GM23338 (cell line): Measurements from ENCODE around the gene MCFD2. TPM values are rescaled to one million over a fixed set of nuclear protein-coding genes. Genes with fewer than 3 reads are reported as not detected.

Experiments
- ATAC-seq: fragments of 200-7000 bp; cut with Tn5 transposase; 3 replicates; pipeline ENCODE4 v1.9.1; 2020
- DNase-seq: peaks from one replicate; pipeline ENCODE4 v3.0.0-alpha.2; 2015; ENCODE audit warnings: low spot score
- H2AFZ ChIP-seq: fragments of 200-600 bp; sonication (generic); 2 replicates; pipeline ENCODE4 v1.8.0; 2016; ENCODE audit warnings: antibody characterized with exemption, mild to moderate bottlenecking, moderate library complexity
- H3F3A ChIP-seq: fragments of 200-600 bp; sonication (generic); replicated peaks from 2 replicates; pipeline ENCODE4 v1.8.0; 2017; ENCODE audit warnings: antibody characterized with exemption, mixed run types, low read depth
- H3K27ac ChIP-seq: fragments of 200-600 bp; sonication (generic); 2 replicates; pipeline ENCODE4 v1.6.1; 2016; ENCODE audit warnings: low read depth
- H3K27me3 ChIP-seq: fragments of 200-600 bp; sonication (generic); 2 replicates; pipeline ENCODE4 v1.8.0; 2016; ENCODE audit warnings: mild to moderate bottlenecking, mixed run types, moderate library complexity; ENCODE audit not compliant: insufficient read depth
- H3K36me3 ChIP-seq: fragments of 200-600 bp; sonication (generic); 2 replicates; pipeline ENCODE4 v1.8.0; 2016; ENCODE audit warnings: mild to moderate bottlenecking; ENCODE audit not compliant: insufficient read depth
- H3K4me1 ChIP-seq: fragments of 200-600 bp; sonication (generic); 2 replicates; pipeline ENCODE4 v1.8.0; 2016; ENCODE audit warnings: mild to moderate bottlenecking, moderate library complexity; ENCODE audit not compliant: insufficient read depth
- H3K4me2 ChIP-seq: fragments of 200-600 bp; sonication (generic); 2 replicates; pipeline ENCODE4 v1.7.1; 2017; ENCODE audit warnings: mixed run types
- H3K4me3 ChIP-seq: fragments of 200-600 bp; sonication (generic); 2 replicates; pipeline ENCODE4 v1.6.1; 2016; ENCODE audit warnings: mixed run types
- H3K79me2 ChIP-seq: fragments of 200-600 bp; sonication (generic); replicated peaks from 2 replicates; pipeline ENCODE4 v1.8.0; 2017; ENCODE audit warnings: mild to moderate bottlenecking; ENCODE audit not compliant: insufficient read depth
- H3K9me2 ChIP-seq: fragments of 200-600 bp; sonication (generic); 2 replicates; pipeline ENCODE4 v1.8.0; 2017; ENCODE audit not compliant: insufficient read depth
- H4K20me1 ChIP-seq: fragments of 200-600 bp; sonication (generic); replicated peaks from 2 replicates; pipeline ENCODE4 v1.8.0; 2017; ENCODE audit warnings: mild to moderate bottlenecking; ENCODE audit not compliant: insufficient read depth
- H3K27ac Mint-ChIP-seq: 2 replicates; pipeline ENCODE4 v1.8.0; 2020; ENCODE audit warnings: inconsistent platforms, mild to moderate bottlenecking, moderate library complexity, mixed read lengths
- H3K27me3 Mint-ChIP-seq: 3 replicates; pipeline ENCODE4 v1.8.0; 2022; ENCODE audit warnings: low read depth, mild to moderate bottlenecking, moderate library complexity, mixed read lengths, inconsistent platforms; ENCODE audit not compliant: insufficient read depth, poor library complexity
- H3K36me3 Mint-ChIP-seq: 3 replicates; pipeline ENCODE4 v1.8.0; 2021; ENCODE audit warnings: low read depth, mild to moderate bottlenecking, inconsistent platforms, moderate library complexity, mixed read lengths
- H3K4me1 Mint-ChIP-seq: 3 replicates; pipeline ENCODE4 v1.8.0; 2020; ENCODE audit warnings: mild to moderate bottlenecking, inconsistent platforms, mixed read lengths
- H3K4me3 Mint-ChIP-seq: 3 replicates; pipeline ENCODE4 v1.8.0; 2021; ENCODE audit warnings: moderate library complexity, mild to moderate bottlenecking, inconsistent platforms, mixed read lengths
- H3K9me3 Mint-ChIP-seq: 3 replicates; pipeline ENCODE4 v1.8.0; 2020; ENCODE audit warnings: moderate library complexity, mild to moderate bottlenecking, inconsistent platforms, mixed read lengths
- NANOG ChIP-seq: IDR thresholded peaks from 2 replicates; pipeline ENCODE4 v1.6.1; 2016; ENCODE audit warnings: antibody characterized with exemption, borderline replicate concordance
- STAT1 ChIP-seq: IDR thresholded peaks from one replicate; pipeline ENCODE4 v1.6.1; 2016; ENCODE audit warnings: antibody characterized with exemption; ENCODE audit not compliant: unreplicated experiment
- ZNF114 ChIP-seq: fragments of 250-450 bp; sonication (Bioruptor Pico); IDR thresholded peaks from 2 replicates; pipeline ENCODE4 v1.5.0; 2020; ENCODE audit warnings: mild to moderate bottlenecking, moderate library complexity
- polyA plus RNA-seq: library from polyadenylated mRNA; unstranded; fragments of >200 nt; fragmentation: Nextera tagmentation; extraction: Ambion mirVana; gene quantifications from 2 replicates; pipeline ENCODE4 v1.2.1, GENCODE V29; 2016
- total RNA-seq: library from RNA; depleted of rRNA; stranded (reverse); fragments of >200 nt; shearing (Covaris generic); gene quantifications from 2 replicates; pipeline ENCODE4 v1.2.3, GENCODE V29; 2014
- TF ChIP-seq, protein P1 (sequence below): fragments of 250-450 bp; sonication (Bioruptor Pico); IDR thresholded peaks from 2 replicates; pipeline ENCODE4 v1.5.0; 2020; ENCODE audit warnings: mild to moderate bottlenecking, moderate library complexity
- TF ChIP-seq, protein P2 (sequence below), 2 experiments: fragments of 200-600 bp in 1 of 2; sonication (generic) in 1 of 2; conservative IDR thresholded peaks; 2 replicates each; pipeline versions ENCODE4 v1.5.1 to v1.6.1; 2016 to 2017; ENCODE audit warnings: antibody characterized with exemption in 2 of 2, low read depth in 2 of 2, mild to moderate bottlenecking in 2 of 2, moderate library complexity in 1 of 2

MCFD2 gene
- total and polyA plus RNA-seq, 2 experiments from 2014 or later = 55.1 to 91.9 TPM

DNA sequence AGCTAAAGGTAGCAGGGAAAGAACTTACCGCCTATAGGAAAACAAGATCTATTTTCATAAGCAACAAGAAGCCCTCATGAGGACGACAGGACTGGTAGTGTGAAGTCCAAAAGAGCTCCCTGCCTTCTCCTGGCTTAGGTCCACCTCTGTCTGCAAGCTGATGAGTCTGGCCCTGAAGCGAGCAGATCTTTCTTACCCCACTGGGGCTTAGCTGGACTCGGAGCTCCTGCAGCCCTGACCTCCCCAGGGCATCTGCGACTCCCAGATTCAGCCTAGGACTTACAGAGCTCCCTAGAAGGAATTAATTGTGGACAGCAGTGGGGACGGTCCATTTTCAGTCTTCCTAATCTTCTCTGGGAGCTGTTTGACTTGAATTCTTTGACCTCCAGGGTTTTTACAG, 53.7 kb downstream of the MCFD2 start (continued):
- TF ChIP-seq, protein P1, sequence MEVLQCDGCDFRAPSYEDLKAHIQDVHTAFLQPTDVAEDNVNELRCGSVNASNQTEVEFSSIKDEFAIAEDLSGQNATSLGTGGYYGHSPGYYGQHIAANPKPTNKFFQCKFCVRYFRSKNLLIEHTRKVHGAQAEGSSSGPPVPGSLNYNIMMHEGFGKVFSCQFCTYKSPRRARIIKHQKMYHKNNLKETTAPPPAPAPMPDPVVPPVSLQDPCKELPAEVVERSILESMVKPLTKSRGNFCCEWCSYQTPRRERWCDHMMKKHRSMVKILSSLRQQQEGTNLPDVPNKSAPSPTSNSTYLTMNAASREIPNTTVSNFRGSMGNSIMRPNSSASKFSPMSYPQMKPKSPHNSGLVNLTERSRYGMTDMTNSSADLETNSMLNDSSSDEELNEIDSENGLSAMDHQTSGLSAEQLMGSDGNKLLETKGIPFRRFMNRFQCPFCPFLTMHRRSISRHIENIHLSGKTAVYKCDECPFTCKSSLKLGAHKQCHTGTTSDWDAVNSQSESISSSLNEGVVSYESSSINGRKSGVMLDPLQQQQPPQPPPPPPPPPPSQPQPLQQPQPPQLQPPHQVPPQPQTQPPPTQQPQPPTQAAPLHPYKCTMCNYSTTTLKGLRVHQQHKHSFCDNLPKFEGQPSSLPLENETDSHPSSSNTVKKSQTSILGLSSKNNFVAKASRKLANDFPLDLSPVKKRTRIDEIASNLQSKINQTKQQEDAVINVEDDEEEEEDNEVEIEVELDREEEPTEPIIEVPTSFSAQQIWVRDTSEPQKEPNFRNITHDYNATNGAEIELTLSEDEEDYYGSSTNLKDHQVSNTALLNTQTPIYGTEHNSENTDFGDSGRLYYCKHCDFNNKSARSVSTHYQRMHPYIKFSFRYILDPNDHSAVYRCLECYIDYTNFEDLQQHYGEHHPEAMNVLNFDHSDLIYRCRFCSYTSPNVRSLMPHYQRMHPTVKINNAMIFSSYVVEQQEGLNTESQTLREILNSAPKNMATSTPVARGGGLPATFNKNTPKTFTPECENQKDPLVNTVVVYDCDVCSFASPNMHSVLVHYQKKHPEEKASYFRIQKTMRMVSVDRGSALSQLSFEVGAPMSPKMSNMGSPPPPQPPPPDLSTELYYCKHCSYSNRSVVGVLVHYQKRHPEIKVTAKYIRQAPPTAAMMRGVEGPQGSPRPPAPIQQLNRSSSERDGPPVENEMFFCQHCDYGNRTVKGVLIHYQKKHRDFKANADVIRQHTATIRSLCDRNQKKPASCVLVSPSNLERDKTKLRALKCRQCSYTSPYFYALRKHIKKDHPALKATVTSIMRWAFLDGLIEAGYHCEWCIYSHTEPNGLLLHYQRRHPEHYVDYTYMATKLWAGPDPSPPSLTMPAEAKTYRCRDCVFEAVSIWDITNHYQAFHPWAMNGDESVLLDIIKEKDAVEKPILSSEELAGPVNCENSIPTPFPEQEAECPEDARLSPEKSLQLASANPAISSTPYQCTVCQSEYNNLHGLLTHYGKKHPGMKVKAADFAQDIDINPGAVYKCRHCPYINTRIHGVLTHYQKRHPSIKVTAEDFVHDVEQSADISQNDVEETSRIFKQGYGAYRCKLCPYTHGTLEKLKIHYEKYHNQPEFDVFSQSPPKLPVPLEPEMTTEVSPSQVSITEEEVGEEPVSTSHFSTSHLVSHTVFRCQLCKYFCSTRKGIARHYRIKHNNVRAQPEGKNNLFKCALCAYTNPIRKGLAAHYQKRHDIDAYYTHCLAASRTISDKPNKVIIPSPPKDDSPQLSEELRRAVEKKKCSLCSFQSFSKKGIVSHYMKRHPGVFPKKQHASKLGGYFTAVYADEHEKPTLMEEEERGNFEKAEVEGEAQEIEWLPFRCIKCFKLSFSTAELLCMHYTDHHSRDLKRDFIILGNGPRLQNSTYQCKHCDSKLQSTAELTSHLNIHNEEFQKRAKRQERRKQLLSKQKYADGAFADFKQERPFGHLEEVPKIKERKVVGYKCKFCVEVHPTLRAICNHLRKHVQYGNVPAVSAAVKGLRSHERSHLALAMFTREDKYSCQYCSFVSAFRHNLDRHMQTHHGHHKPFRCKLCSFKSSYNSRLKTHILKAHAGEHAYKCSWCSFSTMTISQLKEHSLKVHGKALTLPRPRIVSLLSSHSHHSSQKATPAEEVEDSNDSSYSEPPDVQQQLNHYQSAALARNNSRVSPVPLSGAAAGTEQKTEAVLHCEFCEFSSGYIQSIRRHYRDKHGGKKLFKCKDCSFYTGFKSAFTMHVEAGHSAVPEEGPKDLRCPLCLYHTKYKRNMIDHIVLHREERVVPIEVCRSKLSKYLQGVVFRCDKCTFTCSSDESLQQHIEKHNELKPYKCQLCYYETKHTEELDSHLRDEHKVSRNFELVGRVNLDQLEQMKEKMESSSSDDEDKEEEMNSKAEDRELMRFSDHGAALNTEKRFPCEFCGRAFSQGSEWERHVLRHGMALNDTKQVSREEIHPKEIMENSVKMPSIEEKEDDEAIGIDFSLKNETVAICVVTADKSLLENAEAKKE (CRISPR knock-in tag) = no peak
- TF ChIP-seq STAT1 (no peak), ZNF114 (no peak), NANOG (no peak)

DNA sequence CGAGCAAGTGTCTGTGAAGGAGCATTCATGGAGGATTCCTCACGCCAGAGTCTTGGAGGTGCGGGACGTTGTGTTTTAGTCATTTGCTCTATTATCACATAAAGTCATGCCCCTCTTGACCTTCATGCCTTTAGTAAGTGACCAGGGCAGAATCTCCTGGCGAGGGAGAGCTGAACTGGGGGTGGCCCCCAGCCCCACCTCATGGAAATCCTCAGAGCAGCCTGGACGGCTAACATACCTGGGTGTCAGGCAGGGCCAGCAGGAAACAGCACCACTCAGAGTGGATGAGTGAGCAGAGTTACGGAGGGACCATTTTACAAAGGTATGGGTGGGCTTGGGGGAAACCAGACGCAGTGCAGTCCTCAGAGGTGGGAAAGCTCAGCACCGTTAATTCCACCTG, 56.1 kb downstream of the MCFD2 start:
- Mint-ChIP-seq H3K36me3 (no peaks in the 10 kb centered on the region), H3K4me1 (peaks cover 2% of the 10 kb centered on the region; the same call in 2 of the 3 replicates), H3K4me3 (no peak overlapping the region), H3K9me3 (no peaks in the 10 kb centered on the region), H3K27me3 (no peaks in the 10 kb centered on the region), H3K27ac (no peak overlapping the region)
- H3F3A ChIP-seq = no peaks in the 10 kb centered on the region
- no peaks in the 10 kb centered on the region for H4K20me1 ChIP-seq
- TF ChIP-seq, protein P2, sequence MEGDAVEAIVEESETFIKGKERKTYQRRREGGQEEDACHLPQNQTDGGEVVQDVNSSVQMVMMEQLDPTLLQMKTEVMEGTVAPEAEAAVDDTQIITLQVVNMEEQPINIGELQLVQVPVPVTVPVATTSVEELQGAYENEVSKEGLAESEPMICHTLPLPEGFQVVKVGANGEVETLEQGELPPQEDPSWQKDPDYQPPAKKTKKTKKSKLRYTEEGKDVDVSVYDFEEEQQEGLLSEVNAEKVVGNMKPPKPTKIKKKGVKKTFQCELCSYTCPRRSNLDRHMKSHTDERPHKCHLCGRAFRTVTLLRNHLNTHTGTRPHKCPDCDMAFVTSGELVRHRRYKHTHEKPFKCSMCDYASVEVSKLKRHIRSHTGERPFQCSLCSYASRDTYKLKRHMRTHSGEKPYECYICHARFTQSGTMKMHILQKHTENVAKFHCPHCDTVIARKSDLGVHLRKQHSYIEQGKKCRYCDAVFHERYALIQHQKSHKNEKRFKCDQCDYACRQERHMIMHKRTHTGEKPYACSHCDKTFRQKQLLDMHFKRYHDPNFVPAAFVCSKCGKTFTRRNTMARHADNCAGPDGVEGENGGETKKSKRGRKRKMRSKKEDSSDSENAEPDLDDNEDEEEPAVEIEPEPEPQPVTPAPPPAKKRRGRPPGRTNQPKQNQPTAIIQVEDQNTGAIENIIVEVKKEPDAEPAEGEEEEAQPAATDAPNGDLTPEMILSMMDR (conservative IDR thresholded peaks at IDR 0.05; ENCODE audit: low read depth in 2 of 2) = no peak
- no peak overlapping the region for H3K4me3 ChIP-seq
- no peak overlapping the region for H3K27ac ChIP-seq
- no peak overlapping the region for H3K4me2 ChIP-seq
- no peaks in the 10 kb centered on the region for H3K27me3 ChIP-seq
- H3K9me2 ChIP-seq = no peaks in the 10 kb centered on the region
- ATAC-seq = no peak
- DNase-seq = no peak
- H3K4me1 ChIP-seq = no peaks in the 10 kb centered on the region
- H3K79me2 ChIP-seq = no peaks in the 10 kb centered on the region
- H3K36me3 ChIP-seq = no peaks in the 10 kb centered on the region
- H2AFZ ChIP-seq = no peak overlapping the region
